Muscle of back (tissue), 11 donors: Measurements from ENCODE around the gene SYS1. TPM values are rescaled to one million over a fixed set of nuclear protein-coding genes. Genes with fewer than 3 reads are reported as not detected.
"Not testable (repeated sequence)": the region's sequence is repeated elsewhere in the genome, so short reads cannot be mapped to it uniquely, and the experiment has no call there.

Experiments used
- DNase-seq, 3 donors: peaks; one replicate each; pipeline versions ENCODE4 v3.0.0 to v3.0.0-alpha.2; 2013
- polyA plus RNA-seq, 10 donors: library from polyadenylated mRNA; unstranded; fragments of 120-200 nt; gene quantifications; one replicate each; pipeline ENCODE4 v1.2.1, GENCODE V29; 2013; ENCODE audit not compliant: insufficient read length in 10 of 10

SYS1 gene
- polyA plus RNA-seq, 10 donors, result 13.7 to 17.9 (median 15.9) TPM

- no peak for DNase-seq
Observed at GRCh38 chr20:45338121-45339030, 24.6 kb upstream of the SYS1 start.

- DNase-seq, result no peak
Observed at GRCh38 chr20:45339084-45339483, 23.9 kb upstream of the SYS1 start.

GRCh38 chr20:45339799-45340198, 23.2 kb upstream of the SYS1 start:
- no peak for DNase-seq

DNA sequence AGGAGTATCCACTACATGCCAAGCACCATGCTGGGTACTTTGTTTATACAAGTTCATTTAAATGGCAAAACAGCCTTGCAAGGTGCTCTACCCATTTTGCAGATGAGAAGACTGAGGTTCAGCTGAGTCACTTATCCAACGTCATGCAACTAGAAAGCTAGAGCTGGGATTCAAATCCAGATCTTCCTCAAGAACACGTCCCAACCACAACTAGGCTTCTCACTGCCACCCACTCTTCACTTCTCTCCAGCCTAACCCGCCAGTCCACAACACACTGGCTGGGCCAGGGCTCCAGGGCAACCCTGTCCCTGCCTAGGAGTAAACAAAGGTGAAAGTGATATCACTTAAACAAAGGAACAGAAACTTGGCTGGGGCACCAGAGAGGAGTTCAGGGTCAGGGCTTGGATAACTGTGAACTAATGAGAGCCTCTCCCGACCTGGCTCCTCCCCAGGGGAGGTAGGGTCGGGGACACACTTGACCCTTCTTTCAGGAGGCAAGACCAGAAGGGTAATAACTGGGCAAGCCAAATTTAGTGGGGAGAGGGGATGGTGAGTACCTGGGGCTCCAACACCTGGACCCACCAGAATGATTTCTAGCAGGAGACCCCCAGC, 22.6 kb upstream of the SYS1 start:
- DNase-seq, result no peak

DNA sequence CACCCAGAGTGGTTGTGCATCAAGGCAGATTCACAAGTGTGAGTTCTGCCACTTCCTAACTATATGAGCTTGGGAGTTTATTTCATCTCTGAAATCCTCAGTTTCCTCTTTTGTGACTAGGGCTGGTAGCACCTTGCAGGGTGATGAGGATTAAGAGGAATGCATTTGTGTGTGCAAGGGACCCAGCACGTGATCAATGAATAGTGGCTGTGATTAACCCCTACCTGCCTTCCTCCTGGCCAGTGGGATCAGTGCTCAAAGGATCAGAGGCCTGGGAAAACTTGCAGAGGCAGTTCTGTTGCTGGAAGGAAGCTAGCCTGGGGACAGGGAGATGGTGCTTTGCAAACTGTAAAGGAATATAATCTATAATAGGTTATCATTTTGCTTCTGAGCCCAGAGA, 22.0 kb upstream of the SYS1 start:
- no peak for DNase-seq

DNA sequence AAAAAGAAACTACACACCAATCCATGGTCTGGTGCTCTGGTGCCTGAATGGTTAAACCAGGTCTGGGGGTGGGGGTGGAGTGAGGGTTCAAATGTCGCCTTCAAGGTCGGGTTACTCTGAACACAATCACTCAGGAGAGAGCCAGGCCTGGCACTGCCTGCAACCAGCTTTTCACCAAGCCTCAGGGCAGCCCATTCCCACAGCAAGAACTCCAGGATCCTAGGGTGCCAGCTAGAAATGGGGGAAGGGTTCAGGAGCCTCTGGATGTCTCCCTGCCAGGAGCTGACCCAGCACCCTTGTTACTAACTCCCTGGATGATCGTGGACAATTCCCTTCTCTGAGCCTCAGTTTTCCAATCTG, 21.4 kb upstream of the SYS1 start:
- no peak for DNase-seq

GRCh38 chr20:45341939-45342854, 20.8 kb upstream of the SYS1 start:
- peak in 1 of 3 donors; percentile 37 for DNase-seq

DNA sequence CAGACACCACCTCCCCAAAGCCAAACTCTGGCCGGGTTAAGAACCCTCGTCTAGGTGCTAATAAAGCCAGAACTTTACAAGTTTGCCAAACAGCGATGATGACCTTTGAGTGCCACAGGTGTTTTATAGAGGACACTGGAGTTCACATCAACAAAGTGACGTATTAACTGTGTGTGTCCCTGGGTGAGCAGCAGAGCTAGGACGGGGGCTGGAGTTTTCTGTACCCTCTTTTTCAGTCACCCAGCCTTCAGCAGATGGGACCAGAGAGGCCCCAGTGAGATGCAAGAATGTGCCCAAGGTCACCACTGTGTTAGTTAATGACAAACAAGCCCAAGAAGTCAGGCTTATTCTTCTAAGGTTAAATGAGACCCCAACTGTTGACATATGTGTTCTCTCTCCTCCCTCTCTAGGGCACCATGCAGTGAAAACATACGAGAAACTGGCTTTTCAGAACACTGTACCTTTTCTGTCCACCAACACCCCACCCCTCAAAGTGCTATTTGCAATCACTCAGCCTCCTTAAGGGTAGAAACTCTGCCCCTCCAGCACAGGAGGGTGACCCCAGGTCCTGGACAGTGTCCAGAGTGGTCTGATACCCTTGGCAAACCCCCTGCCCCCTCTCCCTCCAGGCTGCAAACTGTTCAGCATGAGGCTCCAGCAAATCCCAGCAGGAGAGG, 20.0 kb upstream of the SYS1 start:
- no peak for DNase-seq

- no peak for DNase-seq
Observed at GRCh38 chr20:45343532-45344167, 19.3 kb upstream of the SYS1 start.

DNA sequence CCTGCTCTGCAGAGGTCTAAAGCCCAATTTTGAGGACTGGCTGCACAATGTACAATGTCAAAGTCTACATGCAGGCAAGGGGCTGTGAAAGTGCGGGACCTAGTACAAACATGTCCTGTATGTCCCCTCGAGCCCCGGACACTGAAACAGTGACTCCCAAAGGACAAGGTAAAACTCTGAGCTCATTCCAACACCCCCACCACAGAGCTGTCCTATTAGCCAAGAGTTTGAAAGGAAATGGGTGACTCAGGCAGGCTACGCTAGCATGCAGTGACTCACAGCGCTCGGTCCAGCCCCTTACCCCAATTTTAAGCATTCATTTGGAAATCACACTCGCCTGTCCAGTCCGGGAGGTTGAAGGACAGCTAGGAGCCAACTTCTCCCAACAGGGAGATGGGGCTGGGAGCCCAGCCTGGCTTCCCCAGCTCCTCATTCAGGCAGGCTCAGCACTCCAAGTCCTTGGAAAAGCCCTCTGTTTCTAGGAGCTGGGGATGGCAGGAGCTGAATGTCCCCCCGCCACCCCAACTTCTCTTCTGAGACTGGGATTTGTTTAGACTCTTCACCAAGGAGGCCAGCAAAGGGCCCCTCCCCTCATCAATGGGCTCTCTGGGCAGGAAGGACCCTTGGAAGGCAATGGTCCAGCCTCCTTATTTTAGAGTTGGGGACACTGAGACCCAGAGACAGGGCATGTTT, 18.6 kb upstream of the SYS1 start:
- DNase-seq, result peak in 1 of 3 donors; percentile 66

DNA sequence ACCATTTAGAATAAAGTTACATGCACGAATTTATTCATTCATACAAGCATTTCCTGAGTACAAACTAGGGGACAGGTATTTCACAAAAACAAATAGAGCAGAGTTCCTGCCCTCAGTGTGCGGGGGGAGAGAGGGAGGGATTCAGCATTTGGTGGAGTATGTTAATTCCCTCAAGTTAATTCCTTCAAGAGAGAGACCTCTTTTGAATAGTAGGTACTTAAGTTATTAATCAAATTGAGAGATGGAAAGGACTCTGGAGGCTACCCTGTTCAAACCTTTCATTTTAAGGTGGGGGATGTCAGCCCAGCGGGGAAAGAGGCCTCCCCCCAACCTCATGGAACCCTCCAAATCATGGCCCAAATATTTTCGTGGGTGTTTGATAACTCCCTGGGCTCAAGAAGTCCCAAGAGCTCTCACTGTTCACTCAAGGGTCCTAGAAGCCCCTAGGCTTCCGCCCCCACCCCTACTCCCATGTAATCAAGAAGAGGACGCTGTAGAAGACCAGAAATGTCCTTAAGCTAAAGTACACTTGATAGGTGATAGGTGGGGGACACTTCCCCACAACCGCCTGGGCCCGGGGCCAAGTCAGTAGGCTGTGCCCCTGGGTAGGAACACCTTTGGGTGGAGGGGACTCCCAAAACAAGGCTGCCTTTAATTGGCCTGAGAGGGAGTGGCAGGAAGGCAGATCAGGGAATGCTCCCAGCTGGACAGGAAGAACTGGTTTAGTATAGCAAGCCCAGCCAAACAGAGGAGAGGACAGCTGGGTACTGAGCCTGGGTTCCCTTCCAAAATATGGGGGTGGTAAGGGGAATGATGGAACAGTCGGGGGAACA, 17.6 kb upstream of the SYS1 start:
- no peak for DNase-seq

GRCh38 chr20:45346291-45346718, 16.7 kb upstream of the SYS1 start:
- DNase-seq, result no peak

- DNase-seq, result no peak
Observed at GRCh38 chr20:45346851-45347250, 16.1 kb upstream of the SYS1 start.

- no peak for DNase-seq
Observed at GRCh38 chr20:45347297-45347935, 15.5 kb upstream of the SYS1 start.

DNA sequence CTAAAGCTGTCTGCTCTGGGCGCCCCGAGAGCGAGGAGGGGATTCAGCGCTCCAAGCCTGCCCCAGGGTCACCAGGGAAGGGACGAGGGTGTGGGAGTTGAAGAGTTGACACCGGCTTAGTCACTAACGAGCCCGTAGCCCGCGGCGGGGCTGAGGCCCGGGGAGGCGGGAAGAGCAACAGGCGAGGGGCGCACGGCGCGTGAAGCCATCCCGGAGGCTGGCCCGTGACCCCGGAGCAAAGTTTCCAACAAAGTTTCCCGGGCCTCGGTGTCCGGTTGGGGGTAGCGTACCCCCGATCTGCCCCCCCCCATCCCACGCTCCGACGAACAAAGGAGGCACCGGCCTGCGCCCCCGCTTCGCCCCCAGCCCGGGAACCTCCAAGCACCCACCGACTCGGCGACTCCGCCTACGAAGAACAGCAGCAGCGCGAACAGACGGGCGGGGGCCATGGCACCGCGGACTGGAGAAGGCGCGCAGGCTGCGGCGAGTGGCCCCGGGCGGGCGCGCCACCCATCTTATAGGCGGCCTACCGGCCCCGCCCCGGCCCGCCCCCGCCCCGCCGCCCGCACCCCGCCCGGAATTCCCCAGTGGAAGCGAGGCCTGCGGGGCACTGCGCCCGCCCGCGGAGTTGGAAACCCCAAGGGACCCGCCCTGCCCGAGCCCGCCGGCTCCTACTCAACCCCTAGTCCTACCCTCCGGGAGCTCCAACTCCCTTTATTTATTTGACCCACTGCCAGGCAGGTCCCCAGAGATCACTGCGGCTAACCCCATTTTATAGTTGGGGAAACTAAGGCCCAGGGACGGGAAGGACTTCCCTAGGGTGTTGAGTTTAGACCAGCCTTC, 14.8 kb upstream of the SYS1 start, which contains the start of gene SDC4:
Gene SDC4 (minus strand): TSS at position 489 of the 843 bp plus-strand sequence. CDS start 40 bp downstream, at position 449.
- DNase-seq, result peak in 1 of 3 donors; percentile 67

DNA sequence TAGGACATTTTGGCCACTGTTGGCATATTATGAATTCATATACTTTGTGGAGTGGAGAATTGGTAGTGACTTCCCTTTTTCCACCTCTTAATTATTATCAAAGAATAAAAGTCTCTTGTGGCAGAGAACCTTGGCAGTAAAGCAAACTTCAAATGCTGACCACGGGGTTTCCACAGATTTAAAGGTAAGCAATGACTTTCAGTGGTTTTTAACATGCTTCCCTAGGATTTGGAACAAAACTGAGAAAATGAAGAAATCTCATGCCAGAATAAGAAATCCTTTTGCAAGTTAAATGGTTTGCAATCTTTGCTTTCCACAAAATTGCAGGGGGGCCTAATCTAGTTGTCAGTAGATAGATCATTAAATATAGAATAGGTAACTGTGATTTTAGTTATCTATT, 12.7 kb upstream of the SYS1 start:
- DNase-seq, result no peak

- DNase-seq, result not testable (repeated sequence)
Observed at GRCh38 chr20:45350795-45351194, 12.2 kb upstream of the SYS1 start.

DNA sequence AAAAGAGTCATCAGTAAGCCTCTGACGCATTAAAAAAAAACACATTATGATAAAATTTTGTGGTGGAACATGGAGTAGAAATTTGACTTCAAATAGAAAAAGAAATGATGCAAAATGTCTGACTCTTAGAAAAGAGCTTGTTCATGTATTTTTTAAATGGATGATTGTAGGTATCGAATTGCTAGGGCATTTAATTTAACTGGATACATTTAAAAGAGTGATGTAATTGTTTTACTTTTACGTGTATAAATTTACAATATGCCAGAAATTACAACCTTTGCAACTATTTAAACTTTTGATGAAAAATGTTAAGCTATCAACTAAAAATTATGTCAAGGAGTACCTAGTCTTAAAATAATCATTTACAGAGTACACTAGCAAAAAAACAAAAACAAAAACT, 10.2 kb upstream of the SYS1 start:
- DNase-seq, result no peak
